GM21737 (cell line): ENCODE results near the gene FAM13C.

Source experiments
- ATAC-seq: cut with Tn5 transposase; IDR thresholded peaks from one replicate; pipeline ENCODE4 v1.9.1; 2021; ENCODE audit warnings: mild to moderate bottlenecking, moderate library complexity; ENCODE audit not compliant: unreplicated experiment

Gene FAM13C

DNA sequence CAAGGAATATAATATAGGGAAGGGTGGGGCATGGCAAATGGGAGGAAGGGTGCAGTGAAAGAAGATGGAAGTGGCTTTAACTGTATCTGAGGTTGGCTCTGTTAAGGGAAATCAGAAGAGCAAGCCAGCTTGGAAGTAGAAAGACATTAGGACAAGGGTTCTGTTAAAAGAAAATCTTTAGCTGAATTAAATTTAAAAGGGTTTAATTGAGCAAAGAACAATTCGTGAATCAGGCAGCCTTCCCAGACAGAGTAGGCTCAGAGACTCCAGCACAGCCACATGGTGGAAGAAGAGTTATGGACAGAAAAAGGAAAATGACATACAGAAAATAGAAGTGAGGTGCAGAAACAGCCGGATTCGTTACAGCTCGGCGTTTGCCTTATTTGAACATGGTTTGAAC is 42.0 kb downstream of the FAM13C start:
- no peak for ATAC-seq

- ATAC-seq: no peak
Measured at GRCh38 chr10:59319854-59320253, 42.5 kb downstream of the FAM13C start.

- no peak for ATAC-seq
Measured at GRCh38 chr10:59317066-59317465, 45.3 kb downstream of the FAM13C start.

- ATAC-seq: no peak
Measured at GRCh38 chr10:59315465-59315864, 46.9 kb downstream of the FAM13C start.

GRCh38 chr10:59314268-59314667 is 48.1 kb downstream of the FAM13C start:
- no peak for ATAC-seq

GRCh38 chr10:59312247-59312646 is 50.1 kb downstream of the FAM13C start:
- ATAC-seq: no peak

DNA sequence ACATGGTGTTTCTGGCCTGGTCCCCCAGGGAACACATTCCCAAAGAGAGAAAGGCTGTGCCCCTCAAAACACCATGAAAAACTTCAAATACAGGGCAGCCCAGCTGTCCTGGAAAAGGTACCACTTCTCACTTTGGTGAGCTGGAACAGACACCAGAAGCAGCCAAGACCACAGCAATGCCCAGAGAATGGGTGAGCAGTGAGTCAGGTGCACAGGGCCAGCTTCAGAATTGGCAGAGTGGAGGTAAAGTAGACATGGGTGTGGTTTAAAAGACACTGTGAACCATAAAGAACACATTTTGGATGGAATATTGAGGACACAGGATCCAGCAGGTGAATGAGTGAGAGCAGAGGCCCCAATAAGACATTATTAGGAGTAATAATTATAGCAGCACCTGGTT is 51.3 kb downstream of the FAM13C start:
- ATAC-seq: no peak

GRCh38 chr10:59310324-59310914 is 51.9 kb downstream of the FAM13C start:
- ATAC-seq: no peak

GRCh38 chr10:59304521-59305097 is 57.7 kb downstream of the FAM13C start:
- no peak for ATAC-seq

GRCh38 chr10:59303018-59303417 is 59.3 kb downstream of the FAM13C start:
- no peak for ATAC-seq

DNA sequence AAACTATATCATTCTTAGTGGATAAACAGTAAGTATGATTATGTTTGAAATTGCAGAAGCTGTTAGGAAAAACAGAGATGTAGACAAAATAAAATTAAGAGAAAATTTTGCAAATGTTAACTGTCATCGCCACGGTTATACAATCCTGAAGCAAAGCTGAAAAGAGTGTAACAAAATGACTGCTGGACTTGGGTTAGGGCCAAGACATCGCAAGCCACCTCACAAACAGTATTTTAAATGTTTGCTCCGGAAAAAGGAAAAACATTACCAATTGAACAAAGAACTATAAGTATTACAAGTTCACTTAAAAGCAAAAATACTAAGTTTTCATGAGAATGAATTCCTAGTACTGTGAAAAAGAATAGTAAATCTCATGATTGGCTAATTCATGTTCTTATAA is 60.0 kb downstream of the FAM13C start:
- no peak for ATAC-seq

- ATAC-seq: no peak
Measured at GRCh38 chr10:59301067-59301754, 61.1 kb downstream of the FAM13C start.

DNA sequence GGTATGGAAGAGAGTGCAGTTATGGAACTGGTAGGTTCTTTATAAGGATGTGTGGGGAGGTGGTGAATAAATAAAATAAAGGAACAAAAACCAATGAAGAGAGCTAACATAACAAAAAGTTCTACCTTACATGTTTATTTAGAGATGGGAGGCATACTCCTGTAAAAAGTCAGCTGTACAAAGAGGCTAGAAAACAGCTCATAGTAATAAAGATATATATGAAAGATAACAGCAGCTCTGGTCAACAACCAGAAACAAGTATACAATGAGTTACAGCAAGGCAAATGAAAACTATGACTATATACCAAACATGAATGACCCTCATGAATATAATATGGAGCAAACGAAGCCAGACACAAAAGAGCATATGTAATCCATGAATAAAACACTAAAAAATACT is 62.0 kb downstream of the FAM13C start:
- ATAC-seq: no peak

GRCh38 chr10:59299933-59300332 is 62.4 kb downstream of the FAM13C start:
- no peak for ATAC-seq

GRCh38 chr10:59290448-59290847 is 71.9 kb downstream of the FAM13C start:
- no peak for ATAC-seq

DNA sequence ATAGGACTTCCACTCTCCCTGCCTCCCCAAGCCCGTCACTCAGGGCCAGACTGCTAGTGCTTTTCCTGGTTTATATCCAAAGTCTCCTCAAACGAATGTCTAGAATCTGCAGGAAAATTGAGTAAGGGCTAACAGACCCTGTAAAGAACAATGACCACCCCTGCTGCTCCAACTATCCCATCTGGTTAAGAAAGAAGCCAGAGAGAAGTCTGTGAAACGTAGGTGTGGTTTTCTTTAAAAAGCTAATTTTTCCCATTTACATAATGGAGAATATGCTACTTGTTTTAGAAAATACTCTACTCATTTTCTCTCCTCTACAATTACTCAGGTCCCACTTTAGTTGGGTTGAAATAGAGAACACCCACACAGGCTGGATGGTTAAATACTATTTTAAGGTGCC is 72.5 kb downstream of the FAM13C start:
- no peak for ATAC-seq

DNA sequence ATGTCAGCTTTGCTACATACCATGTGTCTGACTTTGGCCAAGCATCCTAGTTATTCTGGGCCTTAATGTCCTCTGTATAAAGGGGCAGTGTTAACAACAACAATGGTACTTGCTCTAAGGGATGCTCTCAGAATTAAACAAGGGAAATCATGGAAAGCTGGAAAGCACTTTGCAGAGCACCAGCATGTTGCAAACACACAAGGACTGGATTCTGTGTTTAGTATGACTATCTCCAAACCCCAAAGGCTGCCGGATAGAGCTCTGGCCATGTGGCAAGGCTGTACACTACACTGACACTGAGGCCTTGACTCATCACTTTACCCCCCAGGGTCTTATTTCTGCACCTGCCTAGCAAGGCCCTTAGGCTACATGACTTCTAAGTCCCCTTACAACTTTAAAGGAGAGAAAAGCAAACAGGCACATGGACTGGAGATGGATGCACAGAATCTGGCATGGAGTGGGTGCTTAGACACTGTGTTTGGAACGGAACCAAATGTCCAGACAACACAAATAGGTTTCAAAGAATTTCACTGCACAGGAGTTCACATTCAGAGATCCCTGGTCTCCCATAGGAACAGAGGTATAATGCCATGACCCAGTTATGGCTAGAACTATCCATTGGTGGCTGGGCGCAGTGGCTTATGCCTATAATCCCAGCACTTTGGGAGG is 74.6 kb downstream of the FAM13C start:
- no peak for ATAC-seq

GRCh38 chr10:59285848-59286247 is 76.5 kb downstream of the FAM13C start:
- ATAC-seq: no peak

GRCh38 chr10:59285073-59285472 is 77.3 kb downstream of the FAM13C start:
- ATAC-seq: no peak

DNA sequence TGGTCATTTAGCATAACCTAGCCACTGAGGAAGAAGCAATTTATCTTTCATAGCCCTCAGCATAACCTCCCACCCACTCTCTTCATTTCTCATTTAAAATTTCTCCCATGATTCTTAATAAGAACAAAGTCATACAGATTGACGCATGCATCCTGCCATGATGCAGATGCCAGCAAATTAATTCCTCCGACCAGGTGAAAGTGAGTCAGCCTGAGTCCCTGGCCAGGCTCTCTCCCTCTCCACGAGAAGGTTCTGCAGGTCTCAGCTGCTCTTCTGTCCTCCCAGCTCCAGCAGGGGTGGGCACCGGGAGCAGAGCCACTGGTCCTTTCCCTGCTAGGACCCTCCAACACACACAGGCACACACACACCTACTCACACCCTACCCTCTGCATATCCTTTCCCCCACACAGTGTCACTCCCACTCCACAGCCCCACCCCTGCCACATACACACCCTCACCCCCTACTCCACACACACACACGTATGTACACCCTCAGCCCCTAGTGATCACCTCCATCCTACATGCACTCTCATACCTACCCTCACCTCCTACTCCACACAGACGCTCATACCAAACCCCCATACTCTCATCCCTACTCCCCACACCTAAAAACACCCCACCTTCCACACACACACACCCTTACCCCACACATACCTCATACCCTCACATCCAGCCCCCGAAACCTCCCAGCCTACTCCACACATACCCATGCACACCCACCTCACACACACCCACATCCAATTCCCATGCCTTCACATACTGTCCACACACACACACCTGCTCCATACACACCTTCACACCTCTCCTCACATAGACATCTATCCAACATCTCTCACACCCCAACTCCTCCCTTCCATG is 78.0 kb downstream of the FAM13C start:
- ATAC-seq: no peak

- ATAC-seq: no peak
Measured at GRCh38 chr10:59283456-59284091, 78.8 kb downstream of the FAM13C start.
